SK-N-SH (cell line): ENCODE results near the gene GPR160. TPM values are rescaled to one million over a fixed set of nuclear protein-coding genes. Genes with fewer than 3 reads are reported as not detected.
A peak's percentile ranks its signal among the peaks of the same experiment; 100 is the strongest.

ENCODE experiments used
- CTCF ChIA-PET: fragments of 300-600, 350-600 bp; formaldehyde crosslinking; extraction: SDS; loops from one replicate; lab custom pipeline; 2021; lab: Yijun Ruan, JAX
- POLR2A ChIA-PET: fragments of 350-600 bp; sonication (Branson Sonifier 250); formaldehyde crosslinking; extraction: SDS; loops from one replicate; lab custom pipeline; 2020; ENCODE audit warnings: antibody characterized with exemption, inconsistent platforms; lab: Yijun Ruan, JAX
- DNase-seq: peaks from one replicate; pipeline ENCODE4 v3.0.0; 2012
- H2AFZ ChIP-seq: fragments of 200-600 bp; sonication (generic); 2 replicates; pipeline ENCODE4 v1.8.1; 2016; ENCODE audit warnings: antibody characterized with exemption, mild to moderate bottlenecking, low read depth
- H3F3A ChIP-seq: fragments of 200-600 bp; sonication (generic); replicated peaks from 2 replicates; pipeline ENCODE3; 2016; ENCODE audit warnings: antibody characterized with exemption, mild to moderate bottlenecking; ENCODE audit not compliant: insufficient read depth
- H3K27ac ChIP-seq, 2 experiments: fragments of 200-500 bp in 1 of 2; fragments of 200-600 bp in 1 of 2; sonication (Bioruptor generic) in 1 of 2; sonication (generic), shearing (Covaris generic) in 1 of 2; 2 replicates each; pipeline versions ENCODE4 v1.5.1 to v1.6.1; 2014 to 2016; ENCODE audit warnings: low read depth in 2 of 2, inconsistent platforms in 1 of 2, low read length in 1 of 2, mild to moderate bottlenecking in 1 of 2, mixed read lengths in 1 of 2
- H3K27me3 ChIP-seq: fragments of 200-600 bp; sonication (generic), shearing (Covaris generic); 2 replicates; pipeline ENCODE4 v1.6.1; 2016; ENCODE audit warnings: mixed run types; ENCODE audit not compliant: insufficient read depth
- H3K36me3 ChIP-seq, 2 experiments: fragments of 200-500 bp in 1 of 2; fragments of 200-600 bp in 1 of 2; sonication (Bioruptor generic) in 1 of 2; sonication (generic) in 1 of 2; replicated peaks in 1 of 2; 2 replicates each; pipeline versions ENCODE3 to v1.5.1; 2014 to 2016; ENCODE audit warnings: low read length in 1 of 2, mild to moderate bottlenecking in 1 of 2; ENCODE audit not compliant: insufficient read depth in 2 of 2, control insufficient read depth in 1 of 2
- H3K4me1 ChIP-seq, 2 experiments: fragments of 200-500 bp in 1 of 2; fragments of 200-600 bp in 1 of 2; sonication (Bioruptor generic) in 1 of 2; sonication (generic), shearing (Covaris generic) in 1 of 2; 2 replicates each; pipeline versions ENCODE4 v1.5.1 to v1.6.1; 2014 to 2016; ENCODE audit warnings: low read depth in 1 of 2, low read length in 1 of 2, mixed run types in 1 of 2; ENCODE audit not compliant: insufficient read depth in 2 of 2, control insufficient read depth in 1 of 2
- H3K4me2 ChIP-seq: fragments of 200-600 bp; sonication (generic), shearing (Covaris generic); 2 replicates; pipeline ENCODE4 v1.6.1; 2017; ENCODE audit warnings: mixed run types
- H3K4me3 ChIP-seq, 2 experiments: fragments of 200-500 bp in 1 of 2; fragments of 200-600 bp in 1 of 2; sonication (Bioruptor generic) in 1 of 2; sonication (generic), shearing (Covaris generic) in 1 of 2; 2 replicates each; pipeline versions ENCODE4 v1.5.1 to v1.8.1; 2014 to 2016; ENCODE audit warnings: low read depth in 2 of 2, inconsistent platforms in 1 of 2, low read length in 1 of 2, mild to moderate bottlenecking in 1 of 2, mixed read lengths in 1 of 2, moderate library complexity in 1 of 2
- H3K79me2 ChIP-seq: fragments of 200-600 bp; sonication (generic); 2 replicates; pipeline ENCODE4 v1.8.1; 2017; ENCODE audit warnings: mild to moderate bottlenecking; ENCODE audit not compliant: insufficient read depth
- H3K9ac ChIP-seq: fragments of 200-600 bp; sonication (generic); 2 replicates; pipeline ENCODE4 v1.6.1; 2017; ENCODE audit warnings: mixed run types
- H3K9me2 ChIP-seq: fragments of 200-600 bp; sonication (generic); 2 replicates; pipeline ENCODE4 v1.6.1; 2017; ENCODE audit warnings: mixed run types
- H3K9me3 ChIP-seq: fragments of 200-600 bp; sonication (generic); 2 replicates; pipeline ENCODE4 v1.6.1; 2017; ENCODE audit warnings: mixed run types, mild to moderate bottlenecking, moderate library complexity
- H4K20me1 ChIP-seq: fragments of 200-600 bp; sonication (generic); 2 replicates; pipeline ENCODE4 v1.6.1; 2017; ENCODE audit warnings: mild to moderate bottlenecking, mixed run types; ENCODE audit not compliant: insufficient read depth
- CHD2 ChIP-seq: fragments of 150-350 bp; IDR thresholded peaks from 2 replicates; pipeline ENCODE4 v1.6.1; 2018; ENCODE audit warnings: low read length; ENCODE audit not compliant: partially characterized antibody
- EZH2phosphoT487 ChIP-seq: fragments of 200-600 bp; sonication (generic); IDR thresholded peaks from 2 replicates; pipeline ENCODE4 v1.6.1; 2017; ENCODE audit warnings: low read depth, mixed run types, mild to moderate bottlenecking, antibody characterized with exemption, moderate library complexity, borderline replicate concordance
- FOXJ3 ChIP-seq: sonication (generic); formaldehyde crosslinking; IDR thresholded peaks from 2 replicates; pipeline ENCODE4 v1.5.1; 2020; ENCODE audit warnings: mild to moderate bottlenecking, missing genetic modification reagents
- FOXM1 ChIP-seq: IDR thresholded peaks from 2 replicates; pipeline ENCODE4 v1.4.0; 2012; ENCODE audit warnings: low read depth, mild to moderate bottlenecking
- GABPA ChIP-seq: IDR thresholded peaks from 2 replicates; pipeline ENCODE4 v1.4.0; 2012; ENCODE audit warnings: low read depth, mild to moderate bottlenecking
- GATA2 ChIP-seq: sonication (generic); formaldehyde crosslinking; IDR thresholded peaks from 2 replicates; pipeline ENCODE4 v1.5.0; 2020; ENCODE audit warnings: mild to moderate bottlenecking, missing genetic modification reagents
- MEF2A ChIP-seq: IDR thresholded peaks from 2 replicates; pipeline ENCODE4 v1.4.0; 2012; ENCODE audit warnings: low read depth, borderline replicate concordance
- MXI1 ChIP-seq: IDR thresholded peaks from 2 replicates; pipeline ENCODE4 v1.6.1; 2012; ENCODE audit warnings: mild to moderate bottlenecking, low read depth, low read length, improper control_type of control experiment
- NFIC ChIP-seq: IDR thresholded peaks from 2 replicates; pipeline ENCODE4 v1.4.0; 2012; ENCODE audit warnings: borderline replicate concordance
- NRF1 ChIP-seq: IDR thresholded peaks from 2 replicates; pipeline ENCODE4 v1.6.1; 2012; ENCODE audit warnings: low read depth, mild to moderate bottlenecking, low read length
- POLR2AphosphoS5 ChIP-seq: IDR thresholded peaks from 2 replicates; pipeline ENCODE4 v1.6.1; 2012; ENCODE audit warnings: low read depth, low read length
- RCOR1 ChIP-seq: fragments of 150-350 bp; IDR thresholded peaks from 2 replicates; pipeline ENCODE4 v1.6.1; 2017; ENCODE audit warnings: antibody characterized with exemption, low read length
- RFX5 ChIP-seq: IDR thresholded peaks from 2 replicates; pipeline ENCODE4 v1.6.1; 2012; ENCODE audit warnings: mild to moderate bottlenecking, improper control_type of control experiment, low read length
- SIN3A ChIP-seq: IDR thresholded peaks from 2 replicates; pipeline ENCODE4 v1.6.1; 2012; ENCODE audit warnings: low read depth, mild to moderate bottlenecking, low read length, moderate library complexity, borderline replicate concordance
- SMC3 ChIP-seq: IDR thresholded peaks from 2 replicates; pipeline ENCODE4 v1.6.1; 2012; ENCODE audit warnings: low read depth, low read length, improper control_type of control experiment
- TAF1 ChIP-seq: IDR thresholded peaks from 2 replicates; pipeline ENCODE4 v1.6.1; 2012; ENCODE audit warnings: low read depth, mild to moderate bottlenecking, low read length, moderate library complexity, borderline replicate concordance
- YY1 ChIP-seq: IDR thresholded peaks from 2 replicates; pipeline ENCODE4 v1.4.0; 2012; ENCODE audit warnings: low read depth, mild to moderate bottlenecking
- WGBS: methylation state at CpG from one replicate; pipeline ENCODE4 v1.1.6; 2017; ENCODE audit warnings: low lambda C conversion rate; 5-methylcytosine and 5-hydroxymethylcytosine counted together
- polyA plus RNA-seq, 3 experiments: library from polyadenylated mRNA; depleted of rRNA; stranded (reverse); fragments of >200 nt; gene quantifications; 2 replicates each; pipeline ENCODE4 v1.2.3, GENCODE V29; 2012
- TF ChIP-seq, protein P1 (sequence below): IDR thresholded peaks from 2 replicates; pipeline ENCODE4 v1.4.0; 2012; ENCODE audit warnings: low read depth, borderline replicate concordance
- TF ChIP-seq, protein P2 (sequence below): IDR thresholded peaks from 2 replicates; pipeline ENCODE4 v1.4.0; 2012; ENCODE audit warnings: low read depth
- TF ChIP-seq, protein P3 (sequence below): IDR thresholded peaks from 2 replicates; pipeline ENCODE4 v1.6.1; 2012; ENCODE audit warnings: mild to moderate bottlenecking, low read depth, low read length, moderate library complexity
- TF ChIP-seq, protein P4 (sequence below): IDR thresholded peaks from 2 replicates; pipeline ENCODE4 v1.4.0; 2012; ENCODE audit warnings: low read depth, borderline replicate concordance

The GPR160 gene
- polyA plus RNA-seq, 1 of the 3 experiments (the other 2 are of a cell fraction), result 0.31 TPM

DNA sequence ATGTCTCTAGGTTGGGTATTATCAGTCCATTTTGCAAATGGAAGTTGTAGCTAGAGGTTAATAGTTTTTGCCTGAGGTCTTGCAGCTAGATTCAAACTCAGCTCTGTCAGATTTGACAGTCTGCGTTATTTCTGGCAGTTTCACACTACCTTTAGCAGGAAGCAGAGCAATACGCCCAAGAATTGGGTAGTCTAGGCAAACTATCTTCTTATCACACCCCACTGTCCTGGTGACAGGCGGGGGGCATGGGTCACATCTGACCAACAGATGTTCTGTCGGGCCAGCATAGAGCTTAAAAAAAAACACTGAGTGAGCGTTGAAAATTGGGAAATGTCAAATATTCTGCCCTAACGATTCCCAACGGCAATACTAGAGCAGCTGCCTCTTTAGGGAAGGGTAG is 5.7 kb downstream of the GPR160 start:
- POLR2A ChIA-PET, result no interaction called here
- Histone ChIP-seq H3K36me3 (no peaks in the 10 kb centered on the region), H3K4me2 (no peak overlapping the region), H2AFZ (no peak overlapping the region), H3K4me1 (peaks cover 0 to 9% of the 10 kb centered on the region in 2 experiments; a peak in 1 of 4 replicates), H3K9me2 (no peaks in the 10 kb centered on the region), H3K9me3 (no peaks in the 10 kb centered on the region), H3K9ac (no peak overlapping the region), H3K79me2 (no peaks in the 10 kb centered on the region), H3K4me3 (no peak overlapping the region), H3K27me3 (peaks cover 17% of the 10 kb centered on the region), H3F3A (peaks cover 13% of the 10 kb centered on the region), H3K27ac (no peak overlapping the region), H4K20me1 (no peaks in the 10 kb centered on the region)
- peak; percentile 66 for DNase-seq
- 37% methylated on average over 7 of the region's 7 CpGs for WGBS
- TF ChIP-seq GABPA (no peak), RCOR1 (peak; percentile 75; the same call in 1 of the 2 replicates), NRF1 (no peak), POLR2AphosphoS5 (no peak), MXI1 (no peak), NFIC (no peak), YY1 (no peak), RFX5 (no peak), GATA2 (CRISPR knock-in tag) (peak; percentile 74), MEF2A (no peak), TAF1 (no peak), SMC3 (no peak), CHD2 (no peak)
- TF ChIP-seq, protein P1, sequence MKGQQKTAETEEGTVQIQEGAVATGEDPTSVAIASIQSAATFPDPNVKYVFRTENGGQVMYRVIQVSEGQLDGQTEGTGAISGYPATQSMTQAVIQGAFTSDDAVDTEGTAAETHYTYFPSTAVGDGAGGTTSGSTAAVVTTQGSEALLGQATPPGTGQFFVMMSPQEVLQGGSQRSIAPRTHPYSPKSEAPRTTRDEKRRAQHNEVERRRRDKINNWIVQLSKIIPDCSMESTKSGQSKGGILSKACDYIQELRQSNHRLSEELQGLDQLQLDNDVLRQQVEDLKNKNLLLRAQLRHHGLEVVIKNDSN, result no peak
- TF ChIP-seq, protein P2, sequence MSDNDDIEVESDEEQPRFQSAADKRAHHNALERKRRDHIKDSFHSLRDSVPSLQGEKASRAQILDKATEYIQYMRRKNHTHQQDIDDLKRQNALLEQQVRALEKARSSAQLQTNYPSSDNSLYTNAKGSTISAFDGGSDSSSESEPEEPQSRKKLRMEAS, result no peak
- CTCF ChIA-PET, result interaction anchor here (0.9 to 1.1 kb wide), 2 partner anchors 11 to 15 kb away, joined by 3 read pairs; no protein-coding TSS in a partner anchor

DNA sequence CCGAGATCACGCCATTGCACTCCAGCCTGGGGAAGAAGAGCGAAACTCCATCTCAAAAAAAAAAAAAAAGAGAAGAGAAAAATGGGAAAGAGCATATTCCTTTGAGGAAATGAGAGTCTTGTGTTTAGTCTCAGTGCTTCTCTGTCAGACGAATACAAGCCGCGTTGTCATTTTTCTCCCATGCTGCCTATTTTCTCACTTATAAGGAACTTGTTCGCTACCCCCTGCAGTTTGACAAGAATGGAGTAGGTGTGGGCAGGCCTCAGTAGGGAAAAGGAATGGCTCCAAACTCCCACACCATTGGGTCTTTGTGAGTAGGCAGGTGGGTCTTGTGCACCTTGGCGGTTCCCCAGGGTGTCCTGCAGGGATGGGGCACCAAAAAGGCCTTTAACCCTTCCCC is 6.5 kb downstream of the GPR160 start:
- Histone ChIP-seq H3F3A (peaks cover 11% of the 10 kb centered on the region), H3K79me2 (no peaks in the 10 kb centered on the region), H3K9ac (no peak overlapping the region), H3K27me3 (peaks cover 9% of the 10 kb centered on the region), H3K4me1 (peaks cover 0 to 8% of the 10 kb centered on the region in 2 experiments; a peak in 1 of 4 replicates), H3K9me3 (no peaks in the 10 kb centered on the region), H3K36me3 (no peaks in the 10 kb centered on the region), H3K9me2 (no peaks in the 10 kb centered on the region), H3K4me2 (no peak overlapping the region), H4K20me1 (no peaks in the 10 kb centered on the region), H2AFZ (no peak overlapping the region), H3K4me3 (no peak overlapping the region), H3K27ac (no peak overlapping the region)
- 87% methylated on average over 7 of the region's 8 CpGs for WGBS
- ChIA-PET POLR2A (no interaction called here), CTCF (interaction anchor here (0.9 kb wide), 1 partner anchor 14 kb away, joined by 3 read pairs; no protein-coding TSS in a partner anchor)
- no peak for DNase-seq
- TF ChIP-seq MXI1 (no peak), SIN3A (no peak), GATA2 (CRISPR knock-in tag) (no peak), POLR2AphosphoS5 (no peak), RCOR1 (no peak), FOXJ3 (CRISPR knock-in tag) (no peak), FOXM1 (no peak), YY1 (no peak), SMC3 (no peak), RFX5 (no peak), EZH2phosphoT487 (no peak)
- TF ChIP-seq, protein P3, sequence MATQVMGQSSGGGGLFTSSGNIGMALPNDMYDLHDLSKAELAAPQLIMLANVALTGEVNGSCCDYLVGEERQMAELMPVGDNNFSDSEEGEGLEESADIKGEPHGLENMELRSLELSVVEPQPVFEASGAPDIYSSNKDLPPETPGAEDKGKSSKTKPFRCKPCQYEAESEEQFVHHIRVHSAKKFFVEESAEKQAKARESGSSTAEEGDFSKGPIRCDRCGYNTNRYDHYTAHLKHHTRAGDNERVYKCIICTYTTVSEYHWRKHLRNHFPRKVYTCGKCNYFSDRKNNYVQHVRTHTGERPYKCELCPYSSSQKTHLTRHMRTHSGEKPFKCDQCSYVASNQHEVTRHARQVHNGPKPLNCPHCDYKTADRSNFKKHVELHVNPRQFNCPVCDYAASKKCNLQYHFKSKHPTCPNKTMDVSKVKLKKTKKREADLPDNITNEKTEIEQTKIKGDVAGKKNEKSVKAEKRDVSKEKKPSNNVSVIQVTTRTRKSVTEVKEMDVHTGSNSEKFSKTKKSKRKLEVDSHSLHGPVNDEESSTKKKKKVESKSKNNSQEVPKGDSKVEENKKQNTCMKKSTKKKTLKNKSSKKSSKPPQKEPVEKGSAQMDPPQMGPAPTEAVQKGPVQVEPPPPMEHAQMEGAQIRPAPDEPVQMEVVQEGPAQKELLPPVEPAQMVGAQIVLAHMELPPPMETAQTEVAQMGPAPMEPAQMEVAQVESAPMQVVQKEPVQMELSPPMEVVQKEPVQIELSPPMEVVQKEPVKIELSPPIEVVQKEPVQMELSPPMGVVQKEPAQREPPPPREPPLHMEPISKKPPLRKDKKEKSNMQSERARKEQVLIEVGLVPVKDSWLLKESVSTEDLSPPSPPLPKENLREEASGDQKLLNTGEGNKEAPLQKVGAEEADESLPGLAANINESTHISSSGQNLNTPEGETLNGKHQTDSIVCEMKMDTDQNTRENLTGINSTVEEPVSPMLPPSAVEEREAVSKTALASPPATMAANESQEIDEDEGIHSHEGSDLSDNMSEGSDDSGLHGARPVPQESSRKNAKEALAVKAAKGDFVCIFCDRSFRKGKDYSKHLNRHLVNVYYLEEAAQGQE, result no peak
- TF ChIP-seq, protein P4, sequence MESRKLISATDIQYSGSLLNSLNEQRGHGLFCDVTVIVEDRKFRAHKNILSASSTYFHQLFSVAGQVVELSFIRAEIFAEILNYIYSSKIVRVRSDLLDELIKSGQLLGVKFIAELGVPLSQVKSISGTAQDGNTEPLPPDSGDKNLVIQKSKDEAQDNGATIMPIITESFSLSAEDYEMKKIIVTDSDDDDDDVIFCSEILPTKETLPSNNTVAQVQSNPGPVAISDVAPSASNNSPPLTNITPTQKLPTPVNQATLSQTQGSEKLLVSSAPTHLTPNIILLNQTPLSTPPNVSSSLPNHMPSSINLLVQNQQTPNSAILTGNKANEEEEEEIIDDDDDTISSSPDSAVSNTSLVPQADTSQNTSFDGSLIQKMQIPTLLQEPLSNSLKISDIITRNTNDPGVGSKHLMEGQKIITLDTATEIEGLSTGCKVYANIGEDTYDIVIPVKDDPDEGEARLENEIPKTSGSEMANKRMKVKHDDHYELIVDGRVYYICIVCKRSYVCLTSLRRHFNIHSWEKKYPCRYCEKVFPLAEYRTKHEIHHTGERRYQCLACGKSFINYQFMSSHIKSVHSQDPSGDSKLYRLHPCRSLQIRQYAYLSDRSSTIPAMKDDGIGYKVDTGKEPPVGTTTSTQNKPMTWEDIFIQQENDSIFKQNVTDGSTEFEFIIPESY, result no peak
